Astrocyte of the cerebellum (primary cell): ENCODE data around the gene TCF7.
A peak's percentile ranks its signal among the peaks of the same experiment; 100 is the strongest.

Experiments
- DNase-seq: peaks from one replicate; pipeline ENCODE4 v3.0.0-alpha.2; 2011; ENCODE audit warnings: low read depth
- H3K4me3 ChIP-seq: 2 replicates; pipeline ENCODE4 v1.5.1; 2011; ENCODE audit warnings: mild to moderate bottlenecking, low read depth, low read length, moderate library complexity
- in situ Hi-C: cut with HindIII; loops from 2 replicates; pipeline ENCODE4 v1.10.0; 2017; ENCODE audit warnings: low sequenced_read_pairs
- TF ChIP-seq, protein P1 (sequence below): IDR thresholded peaks from 2 replicates; pipeline ENCODE4 v1.5.1; 2012; ENCODE audit warnings: low read length, low read depth, moderate library complexity, mild to moderate bottlenecking; ENCODE audit errors: missing control alignments

The TCF7 gene

DNA sequence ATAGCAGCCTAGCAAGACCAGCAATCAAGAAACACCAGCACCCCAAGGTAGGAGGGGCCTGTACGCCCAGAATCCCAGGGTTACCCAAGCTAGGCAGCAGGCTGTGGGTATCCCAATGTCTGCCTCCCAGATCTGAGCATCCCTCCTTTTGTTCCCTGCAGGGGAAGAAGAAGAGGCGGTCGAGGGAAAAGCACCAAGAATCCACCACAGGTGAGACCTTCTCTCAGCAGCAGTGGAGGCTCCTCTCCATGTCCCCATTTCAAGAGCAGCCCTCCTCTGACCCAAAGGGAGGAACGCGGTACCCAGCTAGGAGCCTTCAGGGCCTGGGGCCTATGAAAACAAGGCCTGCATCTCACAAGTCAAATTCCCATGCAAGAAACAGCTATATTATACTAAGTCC, 28.9 kb downstream of the TCF7 start:
- TF ChIP-seq, protein P1, sequence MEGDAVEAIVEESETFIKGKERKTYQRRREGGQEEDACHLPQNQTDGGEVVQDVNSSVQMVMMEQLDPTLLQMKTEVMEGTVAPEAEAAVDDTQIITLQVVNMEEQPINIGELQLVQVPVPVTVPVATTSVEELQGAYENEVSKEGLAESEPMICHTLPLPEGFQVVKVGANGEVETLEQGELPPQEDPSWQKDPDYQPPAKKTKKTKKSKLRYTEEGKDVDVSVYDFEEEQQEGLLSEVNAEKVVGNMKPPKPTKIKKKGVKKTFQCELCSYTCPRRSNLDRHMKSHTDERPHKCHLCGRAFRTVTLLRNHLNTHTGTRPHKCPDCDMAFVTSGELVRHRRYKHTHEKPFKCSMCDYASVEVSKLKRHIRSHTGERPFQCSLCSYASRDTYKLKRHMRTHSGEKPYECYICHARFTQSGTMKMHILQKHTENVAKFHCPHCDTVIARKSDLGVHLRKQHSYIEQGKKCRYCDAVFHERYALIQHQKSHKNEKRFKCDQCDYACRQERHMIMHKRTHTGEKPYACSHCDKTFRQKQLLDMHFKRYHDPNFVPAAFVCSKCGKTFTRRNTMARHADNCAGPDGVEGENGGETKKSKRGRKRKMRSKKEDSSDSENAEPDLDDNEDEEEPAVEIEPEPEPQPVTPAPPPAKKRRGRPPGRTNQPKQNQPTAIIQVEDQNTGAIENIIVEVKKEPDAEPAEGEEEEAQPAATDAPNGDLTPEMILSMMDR, result no peak
- no peak overlapping the region for H3K4me3 ChIP-seq
- in situ Hi-C loops, result no loop called here
- no peak for DNase-seq

- in situ Hi-C loops, result no loop called here
- DNase-seq, result no peak
- TF ChIP-seq, protein P1, result no peak
Measured at GRCh38 chr5:134143944-134144941, 29.8 kb downstream of the TCF7 start.

GRCh38 chr5:134145041-134145757, 30.7 kb downstream of the TCF7 start:
- DNase-seq, result no peak
- no peak overlapping the region for H3K4me3 ChIP-seq
- in situ Hi-C loops, result loop anchor here (5.0 kb wide), 2 partner anchors 73 to 98 kb away; no protein-coding TSS in a partner anchor
- TF ChIP-seq, protein P1, result no peak

More at GRCh38 chr5:134143944-134144941, 29.8 kb downstream of the TCF7 start:
- no peak overlapping the region for H3K4me3 ChIP-seq

GRCh38 chr5:134145779-134146581, 31.5 kb downstream of the TCF7 start:
- H3K4me3 ChIP-seq, result no peak overlapping the region
- TF ChIP-seq, protein P1, result peak; percentile 94
- in situ Hi-C loops, result loop anchor here (5.0 kb wide), 2 partner anchors 74 to 99 kb away; no protein-coding TSS in a partner anchor
- DNase-seq, result peak; percentile 35

DNA sequence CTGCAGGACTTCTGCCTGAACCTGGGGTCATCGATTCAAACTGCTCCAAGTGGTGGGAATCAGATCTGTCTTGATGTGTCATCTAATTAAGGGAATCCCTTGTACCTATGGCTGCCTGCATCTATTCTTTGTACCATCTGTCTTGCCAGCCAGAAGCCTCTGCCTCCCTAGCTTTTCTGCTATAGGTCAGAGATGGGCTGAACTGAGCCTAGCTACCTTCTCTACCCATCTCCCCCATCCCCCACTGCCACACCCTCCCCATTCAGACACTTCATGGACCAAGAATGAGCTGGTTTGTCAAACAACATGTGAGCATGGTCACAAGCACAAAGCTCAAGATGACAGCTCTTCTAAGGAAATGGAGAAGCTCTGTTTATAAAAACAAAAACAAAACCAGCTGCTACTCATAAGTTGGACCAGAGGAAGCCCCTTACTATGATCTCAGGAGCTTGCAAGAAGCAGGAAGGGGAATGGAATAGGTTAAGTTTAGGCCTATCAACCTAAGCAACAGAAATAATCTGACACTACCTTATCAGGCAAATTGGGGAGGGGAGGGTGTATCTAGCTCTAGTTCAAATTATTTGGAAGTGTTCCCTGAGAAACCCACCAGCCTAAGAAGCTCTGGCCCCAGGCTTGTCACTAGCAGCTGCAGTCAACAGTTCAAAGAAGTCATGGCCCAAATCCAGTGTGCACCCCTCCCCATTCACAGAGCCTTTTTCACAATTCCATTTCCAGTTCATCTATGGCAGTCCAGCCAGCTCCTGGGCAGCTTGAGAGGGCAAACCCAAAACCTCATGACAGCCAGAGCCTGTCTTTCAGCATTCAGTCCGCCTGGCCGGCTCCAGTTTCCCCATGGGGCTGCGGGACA, 32.4 kb downstream of the TCF7 start:
- TF ChIP-seq, protein P1, result no peak
- no peak for DNase-seq
- no peak overlapping the region for H3K4me3 ChIP-seq
- in situ Hi-C loops, result loop anchor here (5.0 kb wide), 2 partner anchors 75 to 100 kb away; no protein-coding TSS in a partner anchor
